WTC11 (cell line): ENCODE data around the gene CTBP1. TPM values are rescaled to one million over a fixed set of nuclear protein-coding genes. Genes with fewer than 3 reads are reported as not detected.

ENCODE experiments used
- ATAC-seq: fragments of 200-7000 bp; cut with Tn5 transposase; 2 replicates; pipeline ENCODE4 v1.10.0; 2021; ENCODE audit warnings: mild to moderate bottlenecking, moderate library complexity
- CTCF ChIA-PET: fragments of 300-600 bp; sonication (Branson Sonifier 250); formaldehyde crosslinking; loops from one replicate; lab custom pipeline; 2021; ENCODE audit warnings: antibody characterized with exemption; lab: Charles Lee
- POLR2A ChIA-PET: fragments of 350-600 bp; sonication (Branson Sonifier 250); formaldehyde crosslinking; loops from one replicate; lab custom pipeline; 2021; ENCODE audit warnings: antibody characterized with exemption; lab: Charles Lee
- DNase-seq: peaks from one replicate; pipeline ENCODE4 v3.0.0; 2021; ENCODE audit warnings: low spot score
- H3K27ac Mint-ChIP-seq: 2 replicates; pipeline ENCODE4 v1.8.0; 2021; ENCODE audit warnings: mixed read lengths
- H3K27me3 Mint-ChIP-seq: 2 replicates; pipeline ENCODE4 v1.8.0; 2021; ENCODE audit warnings: low read depth, mild to moderate bottlenecking, moderate library complexity, mixed read lengths
- H3K36me3 Mint-ChIP-seq: 2 replicates; pipeline ENCODE4 v1.8.0; 2021; ENCODE audit warnings: mixed read lengths
- H3K4me1 Mint-ChIP-seq: 2 replicates; pipeline ENCODE4 v1.8.0; 2022; ENCODE audit warnings: mixed read lengths
- H3K4me3 Mint-ChIP-seq: 2 replicates; pipeline ENCODE4 v1.8.0; 2021; ENCODE audit warnings: mild to moderate bottlenecking, moderate library complexity, mixed read lengths
- H3K9me3 Mint-ChIP-seq: 2 replicates; pipeline ENCODE4 v1.8.0; 2021; ENCODE audit warnings: mixed read lengths
- ATF3 ChIP-seq: sonication (generic); formaldehyde crosslinking; conservative IDR thresholded peaks from 2 replicates; pipeline ENCODE4 v1.8.1; 2022; ENCODE audit warnings: mild to moderate bottlenecking, missing genetic modification reagents
- ATF6 ChIP-seq: sonication (generic); formaldehyde crosslinking; IDR thresholded peaks from 2 replicates; pipeline ENCODE4 v1.8.1; 2023; ENCODE audit warnings: mild to moderate bottlenecking, missing genetic modification reagents
- CREM ChIP-seq: sonication (generic); formaldehyde crosslinking; IDR thresholded peaks from 2 replicates; pipeline ENCODE4 v1.8.1; 2022; ENCODE audit warnings: mild to moderate bottlenecking, missing genetic modification reagents, moderate library complexity
- ELF4 ChIP-seq: sonication (generic); formaldehyde crosslinking; IDR thresholded peaks from 2 replicates; pipeline ENCODE4 v1.8.1; 2022; ENCODE audit warnings: low read depth, mild to moderate bottlenecking, moderate library complexity, missing genetic modification reagents
- IRF1 ChIP-seq: sonication (generic); formaldehyde crosslinking; IDR thresholded peaks from 2 replicates; pipeline ENCODE4 v1.8.0; 2023; ENCODE audit warnings: missing genetic modification reagents
- KAT7 ChIP-seq: sonication (generic); formaldehyde crosslinking; IDR thresholded peaks from 2 replicates; pipeline ENCODE4 v1.8.1; 2023; ENCODE audit warnings: missing genetic modification reagents, mild to moderate bottlenecking, borderline replicate concordance
- MAX ChIP-seq: sonication (generic); formaldehyde crosslinking; IDR thresholded peaks from 2 replicates; pipeline ENCODE4 v1.8.0; 2022; ENCODE audit warnings: mild to moderate bottlenecking, missing genetic modification reagents
- MXD4 ChIP-seq: fragments of 250-450 bp; sonication (Bioruptor Pico); IDR thresholded peaks from 2 replicates; pipeline ENCODE4 v1.8.0; 2021; ENCODE audit warnings: mild to moderate bottlenecking, moderate library complexity, borderline replicate concordance
- MYBL2 ChIP-seq: sonication (generic); formaldehyde crosslinking; IDR thresholded peaks from 2 replicates; pipeline ENCODE4 v1.8.1; 2023; ENCODE audit warnings: mild to moderate bottlenecking, moderate library complexity, missing genetic modification reagents
- NR2C2 ChIP-seq: sonication (generic); formaldehyde crosslinking; IDR thresholded peaks from 2 replicates; pipeline ENCODE4 v1.8.0; 2022; ENCODE audit warnings: mild to moderate bottlenecking, missing genetic modification reagents
- SOX15 ChIP-seq: fragments of 250-450 bp; sonication (Bioruptor Pico); IDR thresholded peaks from 2 replicates; pipeline ENCODE4 v1.9.0; 2021; ENCODE audit warnings: mild to moderate bottlenecking
- SP1 ChIP-seq: sonication (generic); formaldehyde crosslinking; conservative IDR thresholded peaks from 2 replicates; pipeline ENCODE4 v1.8.1; 2022; ENCODE audit warnings: missing genetic modification reagents
- STAT6 ChIP-seq: sonication (generic); formaldehyde crosslinking; conservative IDR thresholded peaks from 2 replicates; pipeline ENCODE4 v1.8.1; 2023; ENCODE audit warnings: mild to moderate bottlenecking, low read depth, missing genetic modification reagents, moderate library complexity
- ZNF219 ChIP-seq: sonication (generic); formaldehyde crosslinking; IDR thresholded peaks from 2 replicates; pipeline ENCODE4 v1.8.0; 2023; ENCODE audit warnings: missing genetic modification reagents, mild to moderate bottlenecking, borderline replicate concordance
- ZNF263 ChIP-seq: sonication (generic); formaldehyde crosslinking; IDR thresholded peaks from 2 replicates; pipeline ENCODE4 v1.8.1; 2022; ENCODE audit warnings: low read depth, mild to moderate bottlenecking, moderate library complexity, missing genetic modification reagents
- ZNF317 ChIP-seq: sonication (generic); formaldehyde crosslinking; IDR thresholded peaks from 2 replicates; pipeline ENCODE4 v1.8.1; 2023; ENCODE audit warnings: low read depth, mild to moderate bottlenecking, moderate library complexity, missing genetic modification reagents, borderline replicate concordance
- ZNF396 ChIP-seq: fragments of 250-450 bp; sonication (Bioruptor Pico); IDR thresholded peaks from 2 replicates; pipeline ENCODE4 v1.8.0; 2021; ENCODE audit warnings: mild to moderate bottlenecking, moderate library complexity, borderline replicate concordance
- total RNA-seq: library from RNA; stranded (reverse); gene quantifications from 3 replicates; pipeline ENCODE4 v1.2.3, GENCODE V29; 2021
- TF ChIP-seq, protein P1 (sequence below): sonication (generic); formaldehyde crosslinking; IDR thresholded peaks from 2 replicates; pipeline ENCODE4 v1.8.1; 2023; ENCODE audit warnings: mild to moderate bottlenecking, missing genetic modification reagents
- TF ChIP-seq, protein P2 (sequence below): sonication (generic); formaldehyde crosslinking; IDR thresholded peaks from 2 replicates; pipeline ENCODE4 v1.8.1; 2022; ENCODE audit warnings: missing genetic modification reagents, borderline replicate concordance
- TF ChIP-seq, protein P3 (sequence below): fragments of 250-450 bp; sonication (Bioruptor Pico); IDR thresholded peaks from 2 replicates; pipeline ENCODE4 v1.9.0; 2021; ENCODE audit warnings: mild to moderate bottlenecking, borderline replicate concordance

Gene CTBP1
- total RNA-seq, 1 experiment from 2014 or later = 143 TPM

DNA sequence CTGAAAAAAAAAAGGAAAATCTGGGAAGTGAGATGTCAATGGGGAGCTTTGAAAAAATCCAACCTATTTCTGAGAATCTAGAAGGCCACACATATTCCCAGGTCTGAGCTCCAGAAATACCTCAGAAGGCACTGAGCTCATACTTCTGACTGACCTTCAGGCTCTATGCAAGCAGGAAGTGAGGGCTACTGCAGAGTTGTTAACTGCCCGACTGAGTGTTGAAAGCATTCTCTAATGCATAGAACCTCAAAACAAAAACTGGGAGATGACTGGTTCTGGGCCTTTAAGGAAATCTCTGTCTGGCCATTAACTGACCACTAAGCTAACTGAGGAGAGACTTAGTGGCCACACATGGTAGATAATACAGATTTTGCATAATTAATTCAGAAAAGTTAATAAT is 69.0 kb downstream of the CTBP1 start (continued):
- TF ChIP-seq STAT6 (CRISPR knock-in tag) (no peak), SP1 (no peak), NR2C2 (CRISPR knock-in tag) (no peak), ZNF317 (CRISPR knock-in tag) (no peak), MAX (CRISPR knock-in tag) (no peak), MXD4 (no peak), ZNF263 (CRISPR knock-in tag) (no peak)
- TF ChIP-seq, protein P1, sequence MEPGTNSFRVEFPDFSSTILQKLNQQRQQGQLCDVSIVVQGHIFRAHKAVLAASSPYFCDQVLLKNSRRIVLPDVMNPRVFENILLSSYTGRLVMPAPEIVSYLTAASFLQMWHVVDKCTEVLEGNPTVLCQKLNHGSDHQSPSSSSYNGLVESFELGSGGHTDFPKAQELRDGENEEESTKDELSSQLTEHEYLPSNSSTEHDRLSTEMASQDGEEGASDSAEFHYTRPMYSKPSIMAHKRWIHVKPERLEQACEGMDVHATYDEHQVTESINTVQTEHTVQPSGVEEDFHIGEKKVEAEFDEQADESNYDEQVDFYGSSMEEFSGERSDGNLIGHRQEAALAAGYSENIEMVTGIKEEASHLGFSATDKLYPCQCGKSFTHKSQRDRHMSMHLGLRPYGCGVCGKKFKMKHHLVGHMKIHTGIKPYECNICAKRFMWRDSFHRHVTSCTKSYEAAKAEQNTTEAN = no peak

DNA sequence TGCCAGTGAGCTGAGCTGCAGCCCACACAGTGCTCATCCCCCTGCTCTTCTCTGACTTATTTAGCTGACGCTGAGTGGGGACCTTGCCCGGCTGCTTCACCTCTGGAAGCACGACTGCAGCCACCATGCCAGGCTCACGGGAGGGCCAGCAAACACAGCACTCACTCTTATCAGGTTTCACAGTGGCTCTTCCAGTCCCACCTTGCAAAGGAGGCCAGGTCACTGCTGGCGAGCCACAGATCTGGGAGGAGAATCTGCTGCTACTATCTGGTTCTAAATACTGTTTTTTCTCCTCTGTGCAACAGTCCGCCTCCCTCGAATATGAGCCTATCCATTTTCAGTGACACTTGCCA is 69.9 kb downstream of the CTBP1 start:
- no peak for ATAC-seq
- CTCF ChIA-PET = no interaction called here
- Mint-ChIP-seq H3K4me3 (no peak overlapping the region), H3K27ac (no peak overlapping the region), H3K9me3 (peaks cover 28% of the 10 kb centered on the region), H3K27me3 (peaks cover 50% of the 10 kb centered on the region), H3K4me1 (no peaks in the 10 kb centered on the region), H3K36me3 (no peaks in the 10 kb centered on the region; the same call in 1 of the 2 replicates)
- POLR2A ChIA-PET = no interaction called here
- DNase-seq = no peak
- no peak for TF ChIP-seq KAT7 (CRISPR knock-in tag)
- no peak for TF ChIP-seq MYBL2
- TF ChIP-seq IRF1 (CRISPR knock-in tag) = no peak
- no peak for TF ChIP-seq ELF4 (CRISPR knock-in tag)
- TF ChIP-seq ZNF219 (CRISPR knock-in tag) = no peak
- no peak for TF ChIP-seq ATF6
- TF ChIP-seq, protein P2, sequence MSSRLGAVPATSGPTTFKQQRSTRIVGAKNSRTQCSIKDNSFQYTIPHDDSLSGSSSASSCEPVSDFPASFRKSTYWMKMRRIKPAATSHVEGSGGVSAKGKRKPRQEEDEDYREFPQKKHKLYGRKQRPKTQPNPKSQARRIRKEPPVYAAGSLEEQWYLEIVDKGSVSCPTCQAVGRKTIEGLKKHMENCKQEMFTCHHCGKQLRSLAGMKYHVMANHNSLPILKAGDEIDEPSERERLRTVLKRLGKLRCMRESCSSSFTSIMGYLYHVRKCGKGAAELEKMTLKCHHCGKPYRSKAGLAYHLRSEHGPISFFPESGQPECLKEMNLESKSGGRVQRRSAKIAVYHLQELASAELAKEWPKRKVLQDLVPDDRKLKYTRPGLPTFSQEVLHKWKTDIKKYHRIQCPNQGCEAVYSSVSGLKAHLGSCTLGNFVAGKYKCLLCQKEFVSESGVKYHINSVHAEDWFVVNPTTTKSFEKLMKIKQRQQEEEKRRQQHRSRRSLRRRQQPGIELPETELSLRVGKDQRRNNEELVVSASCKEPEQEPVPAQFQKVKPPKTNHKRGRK (CRISPR knock-in tag) = no peak
- TF ChIP-seq SOX15 = no peak
- TF ChIP-seq ZNF396 (CRISPR knock-in tag) = no peak
- TF ChIP-seq, protein P3, sequence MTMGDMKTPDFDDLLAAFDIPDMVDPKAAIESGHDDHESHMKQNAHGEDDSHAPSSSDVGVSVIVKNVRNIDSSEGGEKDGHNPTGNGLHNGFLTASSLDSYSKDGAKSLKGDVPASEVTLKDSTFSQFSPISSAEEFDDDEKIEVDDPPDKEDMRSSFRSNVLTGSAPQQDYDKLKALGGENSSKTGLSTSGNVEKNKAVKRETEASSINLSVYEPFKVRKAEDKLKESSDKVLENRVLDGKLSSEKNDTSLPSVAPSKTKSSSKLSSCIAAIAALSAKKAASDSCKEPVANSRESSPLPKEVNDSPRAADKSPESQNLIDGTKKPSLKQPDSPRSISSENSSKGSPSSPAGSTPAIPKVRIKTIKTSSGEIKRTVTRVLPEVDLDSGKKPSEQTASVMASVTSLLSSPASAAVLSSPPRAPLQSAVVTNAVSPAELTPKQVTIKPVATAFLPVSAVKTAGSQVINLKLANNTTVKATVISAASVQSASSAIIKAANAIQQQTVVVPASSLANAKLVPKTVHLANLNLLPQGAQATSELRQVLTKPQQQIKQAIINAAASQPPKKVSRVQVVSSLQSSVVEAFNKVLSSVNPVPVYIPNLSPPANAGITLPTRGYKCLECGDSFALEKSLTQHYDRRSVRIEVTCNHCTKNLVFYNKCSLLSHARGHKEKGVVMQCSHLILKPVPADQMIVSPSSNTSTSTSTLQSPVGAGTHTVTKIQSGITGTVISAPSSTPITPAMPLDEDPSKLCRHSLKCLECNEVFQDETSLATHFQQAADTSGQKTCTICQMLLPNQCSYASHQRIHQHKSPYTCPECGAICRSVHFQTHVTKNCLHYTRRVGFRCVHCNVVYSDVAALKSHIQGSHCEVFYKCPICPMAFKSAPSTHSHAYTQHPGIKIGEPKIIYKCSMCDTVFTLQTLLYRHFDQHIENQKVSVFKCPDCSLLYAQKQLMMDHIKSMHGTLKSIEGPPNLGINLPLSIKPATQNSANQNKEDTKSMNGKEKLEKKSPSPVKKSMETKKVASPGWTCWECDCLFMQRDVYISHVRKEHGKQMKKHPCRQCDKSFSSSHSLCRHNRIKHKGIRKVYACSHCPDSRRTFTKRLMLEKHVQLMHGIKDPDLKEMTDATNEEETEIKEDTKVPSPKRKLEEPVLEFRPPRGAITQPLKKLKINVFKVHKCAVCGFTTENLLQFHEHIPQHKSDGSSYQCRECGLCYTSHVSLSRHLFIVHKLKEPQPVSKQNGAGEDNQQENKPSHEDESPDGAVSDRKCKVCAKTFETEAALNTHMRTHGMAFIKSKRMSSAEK (CRISPR knock-in tag) = no peak
- no peak for TF ChIP-seq ATF3
- no peak for TF ChIP-seq CREM (CRISPR knock-in tag)
